Neural cell (in vitro differentiated cells): ENCODE data around the gene CAMKMT. TPM values are rescaled to one million over a fixed set of nuclear protein-coding genes. Genes with fewer than 3 reads are reported as not detected.

Source experiments
- H2AFZ ChIP-seq: fragments of 200-600, 300-800 bp; sonication (generic), shearing (Covaris generic); 2 replicates; pipeline ENCODE4 v1.6.0; 2014; ENCODE audit warnings: low read depth, mild to moderate bottlenecking, antibody characterized with exemption, low read length, moderate library complexity
- H3F3A ChIP-seq: fragments of 200-600 bp; shearing (Covaris generic); 2 replicates; pipeline ENCODE4 v1.6.1; 2016; ENCODE audit warnings: mild to moderate bottlenecking, moderate library complexity, mixed read lengths, antibody characterized with exemption, low read length; ENCODE audit not compliant: insufficient read depth, poor library complexity, severe bottlenecking
- H3K27ac ChIP-seq: fragments of 200-600, 300-800 bp; sonication (generic), shearing (Covaris generic); 2 replicates; pipeline ENCODE4 v1.5.1; 2014; ENCODE audit warnings: mild to moderate bottlenecking, low read length, moderate library complexity
- H3K27me3 ChIP-seq: fragments of 300-800, 200-600 bp; sonication (generic), shearing (Covaris generic); 2 replicates; pipeline ENCODE4 v1.6.0; 2014; ENCODE audit warnings: mild to moderate bottlenecking, low read depth, low read length, moderate library complexity; ENCODE audit not compliant: insufficient read depth
- H3K36me3 ChIP-seq: fragments of 300-800, 200-600 bp; sonication (generic), shearing (Covaris generic); 2 replicates; pipeline ENCODE4 v1.5.1; 2014; ENCODE audit warnings: mild to moderate bottlenecking, antibody characterized with exemption, low read length, moderate library complexity; ENCODE audit not compliant: insufficient read depth
- H3K4me2 ChIP-seq: fragments of 300-800, 200-600 bp; sonication (generic), shearing (Covaris generic); 2 replicates; pipeline ENCODE4 v1.6.0; 2014; ENCODE audit warnings: mild to moderate bottlenecking, low read length
- H3K4me3 ChIP-seq: fragments of 300-800, 200-600 bp; sonication (generic), shearing (Covaris generic); 2 replicates; pipeline ENCODE4 v1.5.1; 2014; ENCODE audit warnings: mild to moderate bottlenecking, low read length, moderate library complexity
- H3K79me2 ChIP-seq: fragments of 200-600 bp; shearing (Covaris generic); replicated peaks from 2 replicates; pipeline ENCODE4 v1.6.0; 2014; ENCODE audit warnings: mild to moderate bottlenecking, low read length, moderate library complexity; ENCODE audit not compliant: insufficient read depth
- H3K9ac ChIP-seq: fragments of 300-800, 200-600 bp; sonication (generic), shearing (Covaris generic); 2 replicates; pipeline ENCODE4 v1.6.1; 2016; ENCODE audit warnings: mild to moderate bottlenecking, low read length, mixed read lengths
- H3K9me2 ChIP-seq: fragments of 200-600 bp; shearing (Covaris generic); 2 replicates; pipeline ENCODE4 v1.6.1; 2016; ENCODE audit warnings: mild to moderate bottlenecking, low read length, mixed read lengths; ENCODE audit not compliant: insufficient read depth
- H3K9me3 ChIP-seq: fragments of 200-600, 300-800 bp; sonication (generic), shearing (Covaris generic); 2 replicates; pipeline ENCODE4 v1.6.1; 2016; ENCODE audit warnings: mild to moderate bottlenecking, mixed run types, low read length, moderate library complexity, mixed read lengths
- H4K20me1 ChIP-seq: fragments of 200-600 bp; shearing (Covaris generic); 2 replicates; pipeline ENCODE4 v1.6.1; 2016; ENCODE audit warnings: mild to moderate bottlenecking, mixed run types; ENCODE audit not compliant: insufficient read depth
- EP300 ChIP-seq: fragments of 450-650 bp; conservative IDR thresholded peaks from 2 replicates; pipeline ENCODE4 v1.6.1; 2014; ENCODE audit warnings: antibody characterized with exemption, mild to moderate bottlenecking, moderate library complexity; ENCODE audit not compliant: poor library complexity, severe bottlenecking
- EZH2 ChIP-seq: fragments of 200-600, 300-800 bp; shearing (Covaris generic), sonication (generic); IDR thresholded peaks from 2 replicates; pipeline ENCODE4 v1.6.1; 2014; ENCODE audit warnings: antibody characterized with exemption, low read length, borderline replicate concordance, mild to moderate bottlenecking; ENCODE audit not compliant: insufficient read depth, poor library complexity, severe bottlenecking
- MXI1 ChIP-seq: fragments of 450-650 bp; conservative IDR thresholded peaks from 2 replicates; pipeline ENCODE4 v1.6.1; 2014; ENCODE audit warnings: antibody characterized with exemption, mild to moderate bottlenecking; ENCODE audit not compliant: poor library complexity, severe bottlenecking
- POLR2AphosphoS5 ChIP-seq: IDR thresholded peaks from 2 replicates; pipeline ENCODE4 v1.6.1; 2012
- RAD21 ChIP-seq: fragments of 450-650 bp; conservative IDR thresholded peaks from 2 replicates; pipeline ENCODE4 v1.6.1; 2014; ENCODE audit warnings: antibody characterized with exemption, mild to moderate bottlenecking, moderate library complexity
- SMC3 ChIP-seq: fragments of 450-650 bp; conservative IDR thresholded peaks from 2 replicates; pipeline ENCODE4 v1.6.1; 2014; ENCODE audit warnings: antibody characterized with exemption, mild to moderate bottlenecking, moderate library complexity; ENCODE audit not compliant: poor library complexity
- TAF1 ChIP-seq: IDR thresholded peaks from 2 replicates; pipeline ENCODE4 v1.6.1; 2012; ENCODE audit warnings: low read depth
- polyA plus RNA-seq: library from polyadenylated mRNA; depleted of rRNA; stranded (reverse); fragments of >200 nt; gene quantifications from 2 replicates; pipeline ENCODE4 v1.2.3, GENCODE V29; 2014
- TF ChIP-seq, protein P1 (sequence below): fragments of 450-650 bp; IDR thresholded peaks from 2 replicates; pipeline ENCODE4 v1.5.1; 2014; ENCODE audit warnings: antibody characterized with exemption, mild to moderate bottlenecking, moderate library complexity; ENCODE audit not compliant: poor library complexity, severe bottlenecking
- TF ChIP-seq, protein P2 (sequence below): IDR thresholded peaks from 2 replicates; pipeline ENCODE4 v1.6.1; 2012; ENCODE audit warnings: borderline replicate concordance

Gene CAMKMT
- polyA plus RNA-seq, 1 donor from 2014 or later, result 5.1 TPM

DNA sequence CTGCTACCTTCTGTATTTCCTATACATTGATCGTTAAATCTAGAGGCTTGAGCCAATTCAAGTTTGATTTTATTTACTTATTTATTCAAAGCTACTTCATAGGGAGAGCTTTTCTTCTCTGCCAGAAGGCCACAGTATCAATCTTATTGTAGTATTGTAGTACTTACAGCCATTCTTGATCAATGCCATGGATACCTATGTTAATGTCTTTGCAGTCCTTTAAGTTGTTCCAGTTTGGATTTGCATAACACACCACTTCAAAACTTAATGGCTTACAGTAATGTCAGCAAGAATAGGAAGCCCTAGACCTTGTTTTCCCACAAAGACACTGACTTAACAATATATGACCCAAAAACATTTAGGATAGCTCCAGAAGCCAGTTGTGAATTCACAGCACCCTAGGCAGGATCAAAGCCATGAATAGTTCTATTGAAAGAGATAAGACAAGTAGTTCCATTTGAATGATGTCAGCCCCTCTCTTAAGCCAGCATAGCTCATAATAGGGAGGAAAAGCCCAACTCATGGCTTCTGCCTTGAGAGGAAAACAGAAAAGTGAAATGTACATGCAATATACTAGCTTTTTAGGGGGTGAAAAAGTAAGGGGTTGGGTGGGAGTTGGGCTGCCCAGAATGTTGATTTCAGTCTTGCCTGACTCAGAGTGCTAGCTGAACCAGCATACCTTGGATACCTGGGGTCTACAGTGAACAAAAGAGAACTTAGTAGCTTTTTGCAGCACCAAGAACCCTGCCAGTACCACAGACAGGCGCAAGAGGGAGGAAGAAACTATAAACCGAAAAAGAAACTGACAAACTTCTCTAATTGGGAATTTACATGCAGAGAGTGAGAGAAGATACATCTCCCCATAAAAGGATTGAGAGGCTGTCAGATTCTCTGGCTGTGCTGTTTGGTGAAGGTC lies 101.4 kb downstream of the CAMKMT start:
- Histone ChIP-seq H3K27ac (no peak overlapping the region), H3K9me3 (peaks cover 7% of the 10 kb centered on the region), H3K36me3 (no peaks in the 10 kb centered on the region), H3K27me3 (no peaks in the 10 kb centered on the region), H3K4me2 (no peak overlapping the region), H3K9ac (no peak overlapping the region), H3K4me3 (no peak overlapping the region), H3K9me2 (no peaks in the 10 kb centered on the region), H3F3A (no peaks in the 10 kb centered on the region), H4K20me1 (no peaks in the 10 kb centered on the region), H3K79me2 (no peaks in the 10 kb centered on the region), H2AFZ (no peak overlapping the region)
- no peak for TF ChIP-seq TAF1

DNA sequence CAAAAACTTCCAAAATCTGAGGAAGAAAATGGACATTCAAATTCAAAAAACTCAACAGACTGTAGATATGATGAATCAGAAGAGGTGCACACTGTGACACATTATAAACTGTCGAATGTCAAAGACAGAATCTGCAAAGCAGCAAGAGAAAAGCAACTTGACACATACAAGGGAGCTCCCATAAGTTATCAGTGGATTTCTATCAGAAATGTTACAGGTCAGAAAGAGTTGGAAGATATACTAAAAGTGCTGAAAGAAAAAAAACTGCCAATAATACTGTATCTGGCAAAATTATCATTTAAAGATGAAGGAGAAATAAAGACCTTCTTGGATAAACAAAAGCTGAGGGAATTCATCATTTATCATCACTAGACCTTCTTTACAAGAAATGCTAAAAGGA lies 102.7 kb downstream of the CAMKMT start:
- TF ChIP-seq EZH2 (no peak), EP300 (no peak), TAF1 (no peak), MXI1 (no peak), RAD21 (no peak), POLR2AphosphoS5 (no peak), SMC3 (no peak)
- TF ChIP-seq, protein P1, sequence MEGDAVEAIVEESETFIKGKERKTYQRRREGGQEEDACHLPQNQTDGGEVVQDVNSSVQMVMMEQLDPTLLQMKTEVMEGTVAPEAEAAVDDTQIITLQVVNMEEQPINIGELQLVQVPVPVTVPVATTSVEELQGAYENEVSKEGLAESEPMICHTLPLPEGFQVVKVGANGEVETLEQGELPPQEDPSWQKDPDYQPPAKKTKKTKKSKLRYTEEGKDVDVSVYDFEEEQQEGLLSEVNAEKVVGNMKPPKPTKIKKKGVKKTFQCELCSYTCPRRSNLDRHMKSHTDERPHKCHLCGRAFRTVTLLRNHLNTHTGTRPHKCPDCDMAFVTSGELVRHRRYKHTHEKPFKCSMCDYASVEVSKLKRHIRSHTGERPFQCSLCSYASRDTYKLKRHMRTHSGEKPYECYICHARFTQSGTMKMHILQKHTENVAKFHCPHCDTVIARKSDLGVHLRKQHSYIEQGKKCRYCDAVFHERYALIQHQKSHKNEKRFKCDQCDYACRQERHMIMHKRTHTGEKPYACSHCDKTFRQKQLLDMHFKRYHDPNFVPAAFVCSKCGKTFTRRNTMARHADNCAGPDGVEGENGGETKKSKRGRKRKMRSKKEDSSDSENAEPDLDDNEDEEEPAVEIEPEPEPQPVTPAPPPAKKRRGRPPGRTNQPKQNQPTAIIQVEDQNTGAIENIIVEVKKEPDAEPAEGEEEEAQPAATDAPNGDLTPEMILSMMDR, result no peak
- TF ChIP-seq, protein P2, sequence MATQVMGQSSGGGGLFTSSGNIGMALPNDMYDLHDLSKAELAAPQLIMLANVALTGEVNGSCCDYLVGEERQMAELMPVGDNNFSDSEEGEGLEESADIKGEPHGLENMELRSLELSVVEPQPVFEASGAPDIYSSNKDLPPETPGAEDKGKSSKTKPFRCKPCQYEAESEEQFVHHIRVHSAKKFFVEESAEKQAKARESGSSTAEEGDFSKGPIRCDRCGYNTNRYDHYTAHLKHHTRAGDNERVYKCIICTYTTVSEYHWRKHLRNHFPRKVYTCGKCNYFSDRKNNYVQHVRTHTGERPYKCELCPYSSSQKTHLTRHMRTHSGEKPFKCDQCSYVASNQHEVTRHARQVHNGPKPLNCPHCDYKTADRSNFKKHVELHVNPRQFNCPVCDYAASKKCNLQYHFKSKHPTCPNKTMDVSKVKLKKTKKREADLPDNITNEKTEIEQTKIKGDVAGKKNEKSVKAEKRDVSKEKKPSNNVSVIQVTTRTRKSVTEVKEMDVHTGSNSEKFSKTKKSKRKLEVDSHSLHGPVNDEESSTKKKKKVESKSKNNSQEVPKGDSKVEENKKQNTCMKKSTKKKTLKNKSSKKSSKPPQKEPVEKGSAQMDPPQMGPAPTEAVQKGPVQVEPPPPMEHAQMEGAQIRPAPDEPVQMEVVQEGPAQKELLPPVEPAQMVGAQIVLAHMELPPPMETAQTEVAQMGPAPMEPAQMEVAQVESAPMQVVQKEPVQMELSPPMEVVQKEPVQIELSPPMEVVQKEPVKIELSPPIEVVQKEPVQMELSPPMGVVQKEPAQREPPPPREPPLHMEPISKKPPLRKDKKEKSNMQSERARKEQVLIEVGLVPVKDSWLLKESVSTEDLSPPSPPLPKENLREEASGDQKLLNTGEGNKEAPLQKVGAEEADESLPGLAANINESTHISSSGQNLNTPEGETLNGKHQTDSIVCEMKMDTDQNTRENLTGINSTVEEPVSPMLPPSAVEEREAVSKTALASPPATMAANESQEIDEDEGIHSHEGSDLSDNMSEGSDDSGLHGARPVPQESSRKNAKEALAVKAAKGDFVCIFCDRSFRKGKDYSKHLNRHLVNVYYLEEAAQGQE, result no peak
- Histone ChIP-seq H3K4me3 (no peak overlapping the region), H3K79me2 (no peaks in the 10 kb centered on the region), H3K9me3 (peaks cover 7% of the 10 kb centered on the region), H3K4me2 (no peak overlapping the region), H3K9ac (no peak overlapping the region), H3K36me3 (no peaks in the 10 kb centered on the region), H3F3A (no peaks in the 10 kb centered on the region), H2AFZ (no peak overlapping the region), H3K27me3 (no peaks in the 10 kb centered on the region), H3K9me2 (no peaks in the 10 kb centered on the region), H3K27ac (no peak overlapping the region), H4K20me1 (no peaks in the 10 kb centered on the region)
